Caco-2 (cell line): ENCODE data around the gene MPP3. TPM values are rescaled to one million over a fixed set of nuclear protein-coding genes. Genes with fewer than 3 reads are reported as not detected.

Experiments used
- BruUV-seq: library from RNA; stranded (reverse); fragments of 400-500 nt; replicated peaks from 2 replicates; lab custom pipeline; 2021; lab: Mats Ljungman, UMichigan
- CTCF ChIA-PET: fragments of 300-600 bp; sonication (Branson Sonifier 250); formaldehyde crosslinking; loops from one replicate; lab custom pipeline; 2022; ENCODE audit warnings: antibody characterized with exemption; lab: Charles Lee
- POLR2A ChIA-PET: fragments of 300-600 bp; sonication (Branson Sonifier 250); formaldehyde crosslinking; loops from one replicate; lab custom pipeline; 2022; ENCODE audit warnings: antibody characterized with exemption; lab: Charles Lee
- DNase-seq, 2 experiments: peaks; one replicate each; pipeline versions ENCODE4 v3.0.0 to v3.0.0-alpha.2; 2020 to 2022
- H3K27me3 ChIP-seq: replicated peaks from 2 replicates; pipeline ENCODE4 v1.6.0; 2011; ENCODE audit warnings: low read length; ENCODE audit not compliant: control insufficient read depth, insufficient read depth
- H3K36me3 ChIP-seq: 2 replicates; pipeline ENCODE4 v1.5.1; 2011; ENCODE audit warnings: low read length; ENCODE audit not compliant: control insufficient read depth, insufficient read depth
- H3K4me1 ChIP-seq: fragments of 250-450 bp; sonication (Bioruptor Pico); 2 replicates; pipeline ENCODE4 v1.5.1; 2020; ENCODE audit warnings: mild to moderate bottlenecking
- H3K4me3 ChIP-seq: 2 replicates; pipeline ENCODE4 v1.5.1; 2011; ENCODE audit warnings: low read depth, mild to moderate bottlenecking, control low read depth, low read length
- H3K9me3 ChIP-seq: fragments of 250-450 bp; sonication (Bioruptor Pico); 2 replicates; pipeline ENCODE4 v1.5.1; 2020; ENCODE audit warnings: mild to moderate bottlenecking, moderate library complexity
- H3K27ac Mint-ChIP-seq: one replicate; pipeline ENCODE4 v1.8.0; 2022; ENCODE audit warnings: mixed read lengths; ENCODE audit not compliant: unreplicated experiment
- H3K27me3 Mint-ChIP-seq: one replicate; pipeline ENCODE4 v1.8.0; 2022; ENCODE audit warnings: mixed read lengths; ENCODE audit not compliant: insufficient read depth, unreplicated experiment
- H3K36me3 Mint-ChIP-seq: one replicate; pipeline ENCODE4 v1.8.0; 2022; ENCODE audit warnings: mild to moderate bottlenecking, mixed read lengths; ENCODE audit not compliant: insufficient read depth, unreplicated experiment
- H3K4me1 Mint-ChIP-seq: one replicate; pipeline ENCODE4 v1.8.0; 2022; ENCODE audit warnings: low read depth, mixed read lengths; ENCODE audit not compliant: unreplicated experiment
- H3K4me3 Mint-ChIP-seq: one replicate; pipeline ENCODE4 v1.8.0; 2022; ENCODE audit warnings: mild to moderate bottlenecking, moderate library complexity, mixed read lengths; ENCODE audit not compliant: unreplicated experiment
- H3K9me3 Mint-ChIP-seq: one replicate; pipeline ENCODE4 v1.8.0; 2022; ENCODE audit warnings: mixed read lengths; ENCODE audit not compliant: unreplicated experiment
- intact Hi-C: fragments of 100-400 bp; cut with micrococcal nuclease; formaldehyde crosslinking; loops from one replicate; pipeline ENCODE4 v1.10.0; 2022; ENCODE audit not compliant: unreplicated experiment
- total RNA-seq: library from RNA; stranded (reverse); gene quantifications from 2 replicates; pipeline ENCODE4 v1.2.3, GENCODE V29; 2022
- TF ChIP-seq, protein P1 (sequence below), 2 experiments: fragments of 200-600 bp in 1 of 2; IDR thresholded peaks; 1 replicate in 1 of 2; 2 replicates in 1 of 2; pipeline versions ENCODE4 v1.5.1 to v1.8.0; 2011 to 2022; ENCODE audit warnings: antibody characterized with exemption in 1 of 2, control low read depth in 1 of 2, inconsistent platforms in 1 of 2, low read depth in 1 of 2, low read length in 1 of 2, mild to moderate bottlenecking in 1 of 2, moderate library complexity in 1 of 2; ENCODE audit not compliant: insufficient read depth in 1 of 2, severe bottlenecking in 1 of 2, unreplicated experiment in 1 of 2

MPP3 gene
- total RNA-seq, 1 experiment from 2014 or later = 7.9 TPM

DNA sequence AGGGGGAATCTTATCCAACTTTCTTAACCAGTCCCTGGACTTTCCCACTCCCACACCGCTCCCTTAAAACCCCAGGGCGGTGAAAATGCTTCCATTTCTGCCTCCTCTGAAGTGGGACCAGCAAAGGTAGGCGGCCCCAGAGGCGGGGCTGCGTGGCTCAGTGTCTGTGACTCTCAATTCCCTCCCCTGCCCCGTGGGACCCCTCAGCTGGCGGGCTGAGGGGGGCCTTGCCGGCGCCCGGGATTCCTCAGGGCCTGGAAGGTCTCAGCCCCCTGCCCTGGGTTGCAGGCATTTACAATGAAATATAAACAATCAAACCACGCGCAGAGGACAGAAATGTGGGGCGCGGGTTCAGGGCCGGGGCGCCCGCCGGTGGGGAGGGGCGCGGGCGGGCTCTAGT is 78.0 kb downstream of the MPP3 start:
- BruUV-seq = no TSS peak
- no peaks in the 10 kb centered on the region for H3K36me3 ChIP-seq
- peaks cover 1% of the 10 kb centered on the region for H3K27me3 Mint-ChIP-seq
- no peaks in the 10 kb centered on the region for H3K4me1 ChIP-seq
- no peak for DNase-seq
- TF ChIP-seq, protein P1, sequence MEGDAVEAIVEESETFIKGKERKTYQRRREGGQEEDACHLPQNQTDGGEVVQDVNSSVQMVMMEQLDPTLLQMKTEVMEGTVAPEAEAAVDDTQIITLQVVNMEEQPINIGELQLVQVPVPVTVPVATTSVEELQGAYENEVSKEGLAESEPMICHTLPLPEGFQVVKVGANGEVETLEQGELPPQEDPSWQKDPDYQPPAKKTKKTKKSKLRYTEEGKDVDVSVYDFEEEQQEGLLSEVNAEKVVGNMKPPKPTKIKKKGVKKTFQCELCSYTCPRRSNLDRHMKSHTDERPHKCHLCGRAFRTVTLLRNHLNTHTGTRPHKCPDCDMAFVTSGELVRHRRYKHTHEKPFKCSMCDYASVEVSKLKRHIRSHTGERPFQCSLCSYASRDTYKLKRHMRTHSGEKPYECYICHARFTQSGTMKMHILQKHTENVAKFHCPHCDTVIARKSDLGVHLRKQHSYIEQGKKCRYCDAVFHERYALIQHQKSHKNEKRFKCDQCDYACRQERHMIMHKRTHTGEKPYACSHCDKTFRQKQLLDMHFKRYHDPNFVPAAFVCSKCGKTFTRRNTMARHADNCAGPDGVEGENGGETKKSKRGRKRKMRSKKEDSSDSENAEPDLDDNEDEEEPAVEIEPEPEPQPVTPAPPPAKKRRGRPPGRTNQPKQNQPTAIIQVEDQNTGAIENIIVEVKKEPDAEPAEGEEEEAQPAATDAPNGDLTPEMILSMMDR (IDR thresholded peaks at IDR 0.05; ENCODE audit: insufficient read depth in 1 of 2, low read depth in 1 of 2, low read length in 1 of 2, severe bottlenecking in 1 of 2, unreplicated experiment in 1 of 2) = no peak
- no peaks in the 10 kb centered on the region for H3K9me3 Mint-ChIP-seq
- no peaks in the 10 kb centered on the region for H3K9me3 ChIP-seq
- no peak overlapping the region for H3K4me3 Mint-ChIP-seq
- H3K27me3 ChIP-seq = no peaks in the 10 kb centered on the region
- ChIA-PET POLR2A (interaction anchor here (0.6 kb wide), 1 partner anchor 11 kb away, joined by 4 read pairs; no protein-coding TSS in a partner anchor), CTCF (no interaction called here)
- H3K36me3 Mint-ChIP-seq = no peaks in the 10 kb centered on the region
- H3K4me3 ChIP-seq = no peak overlapping the region
- H3K4me1 Mint-ChIP-seq = peaks cover under 1% of the 10 kb centered on the region
- no peak overlapping the region for H3K27ac Mint-ChIP-seq
- intact Hi-C loops = no loop called here

DNA sequence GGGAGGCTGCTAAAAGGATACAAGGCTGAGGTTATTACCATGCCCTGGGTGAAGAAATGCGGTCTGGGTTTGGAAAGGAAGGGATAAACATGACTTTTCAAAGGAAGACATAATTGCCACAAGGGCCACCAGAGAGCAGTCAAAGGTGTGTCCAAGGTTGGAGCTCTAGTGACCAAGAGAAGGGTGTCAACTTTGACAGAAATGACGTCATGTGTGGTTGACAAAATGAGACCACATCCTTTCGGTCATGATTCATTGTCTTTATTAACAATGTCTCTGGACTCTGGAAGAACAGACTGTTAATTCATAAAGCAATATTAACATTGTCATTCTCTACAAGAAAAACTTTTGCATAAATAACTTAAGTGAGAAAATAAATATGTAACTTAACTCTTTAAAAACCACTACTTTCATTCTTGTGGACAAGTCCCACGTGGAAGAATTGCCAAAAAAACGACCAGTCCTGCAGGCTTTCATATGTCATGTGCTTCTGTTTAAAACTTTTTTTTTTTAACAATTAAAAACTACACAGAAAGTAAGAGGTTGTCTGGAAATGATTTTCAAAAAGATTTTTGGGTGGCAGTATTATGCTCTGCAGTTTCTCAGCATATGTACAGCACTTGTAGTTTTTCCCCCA is 79.3 kb downstream of the MPP3 start:
- H3K4me1 Mint-ChIP-seq = no peaks in the 10 kb centered on the region
- no peaks in the 10 kb centered on the region for H3K36me3 ChIP-seq
- peaks cover 8% of the 10 kb centered on the region for H3K27me3 Mint-ChIP-seq
- no peaks in the 10 kb centered on the region for H3K36me3 Mint-ChIP-seq
- no peak overlapping the region for H3K27ac Mint-ChIP-seq
- H3K4me1 ChIP-seq = no peaks in the 10 kb centered on the region
- no TSS peak for BruUV-seq
- ChIA-PET POLR2A (interaction anchor here (0.7 kb wide), 1 partner anchor 194 kb away, joined by 4 read pairs; no protein-coding TSS in a partner anchor), CTCF (no interaction called here)
- intact Hi-C loops = no loop called here
- H3K4me3 Mint-ChIP-seq = no peak overlapping the region
- TF ChIP-seq, protein P1 (IDR thresholded peaks at IDR 0.05; ENCODE audit: insufficient read depth in 1 of 2, low read depth in 1 of 2, low read length in 1 of 2, severe bottlenecking in 1 of 2, unreplicated experiment in 1 of 2) = no peak
- no peaks in the 10 kb centered on the region for H3K27me3 ChIP-seq
- DNase-seq = no peak
- no peak overlapping the region for H3K4me3 ChIP-seq
- H3K9me3 ChIP-seq = no peaks in the 10 kb centered on the region
- H3K9me3 Mint-ChIP-seq = no peaks in the 10 kb centered on the region

Other genes with a start within 250 kb of the MPP3 start
- 0.72 and 1.7 TPM in 2 replicates for gene MEOX1, start 171.2 kb downstream of the MPP3 start, total RNA-seq
- not detected in 2 replicates for gene SOST, start 74.4 kb downstream of the MPP3 start, total RNA-seq
- gene DUSP3, start 54.2 kb downstream of the MPP3 start, total RNA-seq = 78.8 and 86.3 TPM in 2 replicates
- 0.18 TPM in 1 of 2 replicates, not detected in the other for gene CFAP97D1, start 52.7 kb downstream of the MPP3 start, total RNA-seq
- not detected in 2 replicates for gene CD300LG, start 14.0 kb upstream of the MPP3 start, total RNA-seq
- 5.2 and 5.6 TPM in 2 replicates for gene MPP2, start 74.4 kb upstream of the MPP3 start, total RNA-seq
- not detected in 2 replicates for gene PPY, start 109.3 kb upstream of the MPP3 start, total RNA-seq
- gene PYY, start 120.8 kb upstream of the MPP3 start, total RNA-seq = not detected in 2 replicates
- 0.42 and 0.50 TPM in 2 replicates for gene NAGS, start 171.5 kb upstream of the MPP3 start, total RNA-seq
- gene TMEM101, start 181.8 kb upstream of the MPP3 start, total RNA-seq = 41.7 and 43.5 TPM in 2 replicates
- gene LSM12, start 233.5 kb upstream of the MPP3 start, total RNA-seq = 83.1 and 85.5 TPM in 2 replicates
- 60.1 and 64.5 TPM in 2 replicates for gene G6PC3, start 237.6 kb upstream of the MPP3 start, total RNA-seq